HCT116 (cell line): ENCODE measurements around the gene RAB39A. TPM values are rescaled to one million over a fixed set of nuclear protein-coding genes. Genes with fewer than 3 reads are reported as not detected.

Experiments used
- ATAC-seq: fragments of 200-7000 bp; cut with Tn5 transposase; 2 replicates; pipeline ENCODE4 v1.9.1; 2020; ENCODE audit warnings: mild to moderate bottlenecking, moderate library complexity
- BruUV-seq: library from RNA; stranded (reverse); fragments of 400-500 nt; replicated peaks from 2 replicates; lab custom pipeline; 2021; lab: Mats Ljungman, UMichigan
- CTCF ChIA-PET: fragments of 300-600 bp; sonication (Branson Sonifier 250); formaldehyde crosslinking; loops from one replicate; lab custom pipeline; 2021; ENCODE audit warnings: antibody characterized with exemption; lab: Charles Lee
- POLR2A ChIA-PET: fragments of 300-600, 350-600 bp; sonication (Branson Sonifier 250); formaldehyde crosslinking; loops from one replicate; lab custom pipeline; 2021; ENCODE audit warnings: antibody characterized with exemption; lab: Charles Lee
- RAD21 ChIA-PET, 2 experiments: fragments of 300-600 bp; sonication (Branson Sonifier 250); formaldehyde crosslinking; loops; one replicate each; lab custom pipeline; 2023; ENCODE audit warnings: low total read pairs in 2 of 2; ENCODE audit not compliant: uncharacterized antibody in 2 of 2, unreplicated experiment in 2 of 2, low non-redundant PET in 1 of 2; lab: Charles Lee
- DNase-seq: peaks from one replicate; pipeline ENCODE4 v3.0.0-alpha.2; 2010; ENCODE audit warnings: low read depth, low spot score
- H2AFZ ChIP-seq: fragments of 200-600 bp; shearing (Covaris generic), sonication (generic); 2 replicates; pipeline ENCODE4 v1.6.1; 2017; ENCODE audit warnings: low read depth, mixed run types, mixed read lengths, antibody characterized with exemption, low read length; ENCODE audit not compliant: poor library complexity, severe bottlenecking
- H3K27ac ChIP-seq: 2 replicates; pipeline ENCODE4 v1.5.1; 2012; ENCODE audit warnings: low read depth, low read length
- H3K27me3 ChIP-seq: fragments of 200-600 bp; sonication (generic); 2 replicates; pipeline ENCODE4 v1.6.1; 2016; ENCODE audit warnings: mixed run types, low read length, mixed read lengths; ENCODE audit not compliant: insufficient read depth
- H3K36me3 ChIP-seq, 2 experiments: fragments of 200-500 bp in 1 of 2; fragments of 200-600 bp in 1 of 2; sonication (Bioruptor generic) in 1 of 2; sonication (generic) in 1 of 2; 2 replicates each; pipeline versions ENCODE4 v1.5.1 to v1.6.1; 2014 to 2016; ENCODE audit warnings: low read length in 2 of 2, inconsistent platforms in 1 of 2, mixed read lengths in 1 of 2, mixed run types in 1 of 2; ENCODE audit not compliant: insufficient read depth in 2 of 2, control insufficient read depth in 1 of 2
- H3K4me1 ChIP-seq, 2 experiments: fragments of 200-600 bp in 1 of 2; sonication (generic) in 1 of 2; 2 replicates each; pipeline versions ENCODE4 v1.5.1 to v1.6.1; 2012 to 2017; ENCODE audit warnings: low read length in 2 of 2, inconsistent platforms in 1 of 2, mild to moderate bottlenecking in 1 of 2, mixed read lengths in 1 of 2, mixed run types in 1 of 2, moderate library complexity in 1 of 2; ENCODE audit not compliant: insufficient read depth in 2 of 2, control insufficient read depth in 1 of 2
- H3K4me2 ChIP-seq: fragments of 200-600 bp; sonication (generic); 2 replicates; pipeline ENCODE4 v1.6.1; 2017; ENCODE audit warnings: mixed run types, low read length, mixed read lengths
- H3K4me3 ChIP-seq, 2 experiments: fragments of 200-600 bp in 1 of 2; sonication (generic) in 1 of 2; replicated peaks in 1 of 2; 2 replicates each; pipeline ENCODE4 v1.5.1; 2011 to 2016; ENCODE audit warnings: low read length in 2 of 2, control low read depth in 1 of 2, low read depth in 1 of 2, mild to moderate bottlenecking in 1 of 2, mixed read lengths in 1 of 2, mixed run types in 1 of 2
- H3K79me2 ChIP-seq: fragments of 200-600 bp; sonication (generic); 2 replicates; pipeline ENCODE4 v1.6.1; 2017; ENCODE audit warnings: mild to moderate bottlenecking, mixed run types, low read length, moderate library complexity, mixed read lengths; ENCODE audit not compliant: insufficient read depth
- H3K9ac ChIP-seq: fragments of 200-600 bp; sonication (generic); 2 replicates; pipeline ENCODE4 v1.6.1; 2016; ENCODE audit warnings: low read length, mixed read lengths
- H3K9me2 ChIP-seq: fragments of 200-600 bp; sonication (generic), shearing (Covaris generic); 2 replicates; pipeline ENCODE4 v1.6.1; 2017; ENCODE audit warnings: mixed run types, mild to moderate bottlenecking, moderate library complexity; ENCODE audit not compliant: insufficient read depth
- H3K9me3 ChIP-seq, 2 experiments: fragments of 200-500 bp in 1 of 2; fragments of 200-600 bp in 1 of 2; sonication (Bioruptor generic) in 1 of 2; sonication (generic) in 1 of 2; 2 replicates each; pipeline ENCODE4 v1.6.1; 2014 to 2017; ENCODE audit warnings: low read length in 2 of 2, mixed read lengths in 2 of 2, inconsistent platforms in 1 of 2, low read depth in 1 of 2, mild to moderate bottlenecking in 1 of 2, mixed run types in 1 of 2, moderate library complexity in 1 of 2; ENCODE audit not compliant: control insufficient read depth in 1 of 2, insufficient read depth in 1 of 2
- H4K20me1 ChIP-seq: fragments of 200-600 bp; sonication (generic), shearing (Covaris generic); 2 replicates; pipeline ENCODE4 v1.6.1; 2017; ENCODE audit warnings: mixed run types, mild to moderate bottlenecking, moderate library complexity; ENCODE audit not compliant: insufficient read depth
- CTCF ChIP-seq, 3 experiments: fragments of 200-600 bp in 1 of 3; sonication (generic) in 1 of 3; IDR thresholded peaks in 2 of 3; conservative IDR thresholded peaks in 1 of 3; 2 replicates each; pipeline ENCODE4 v1.5.1; 2012 to 2017; ENCODE audit warnings: low read depth in 2 of 3, low read length in 2 of 3, antibody characterized with exemption in 1 of 3, borderline replicate concordance in 1 of 3, control low read depth in 1 of 3, mild to moderate bottlenecking in 1 of 3, mixed read lengths in 1 of 3, mixed run types in 1 of 3, moderate library complexity in 1 of 3; ENCODE audit not compliant: insufficient read depth in 1 of 3
- EGR1 ChIP-seq: IDR thresholded peaks from 2 replicates; pipeline ENCODE4 v1.6.1; 2012; ENCODE audit warnings: low read depth
- ELF1 ChIP-seq: IDR thresholded peaks from 2 replicates; pipeline ENCODE4 v1.6.1; 2012; ENCODE audit warnings: low read depth, borderline replicate concordance
- EZH2phosphoT487 ChIP-seq: fragments of 200-600 bp; IDR thresholded peaks from 2 replicates; pipeline ENCODE4 v1.6.1; 2018; ENCODE audit warnings: antibody characterized with exemption, borderline replicate concordance
- FOSL1 ChIP-seq: IDR thresholded peaks from 2 replicates; pipeline ENCODE4 v1.6.1; 2012; ENCODE audit warnings: low read depth
- POLR2A ChIP-seq: IDR thresholded peaks from 2 replicates; pipeline ENCODE4 v1.7.0; 2011; ENCODE audit warnings: borderline replicate concordance; ENCODE audit not compliant: insufficient read depth, insufficient read length; ENCODE audit errors: extremely low read depth
- RAD21 ChIP-seq: IDR thresholded peaks from 2 replicates; pipeline ENCODE4 v1.6.1; 2012; ENCODE audit warnings: low read depth, mild to moderate bottlenecking
- REST ChIP-seq: IDR thresholded peaks from 2 replicates; pipeline ENCODE4 v1.6.1; 2012; ENCODE audit warnings: low read depth
- SIN3A ChIP-seq: IDR thresholded peaks from 2 replicates; pipeline ENCODE4 v1.6.1; 2012; ENCODE audit warnings: low read depth
- SRF ChIP-seq: IDR thresholded peaks from 2 replicates; pipeline ENCODE4 v1.6.1; 2012; ENCODE audit warnings: low read depth
- TCF7L2 ChIP-seq: IDR thresholded peaks from 2 replicates; pipeline ENCODE4 v1.7.0; 2011; ENCODE audit warnings: borderline replicate concordance, inconsistent platforms; ENCODE audit not compliant: insufficient read depth, insufficient read length; ENCODE audit errors: extremely low read depth
- YY1 ChIP-seq: IDR thresholded peaks from 2 replicates; pipeline ENCODE4 v1.6.1; 2011; ENCODE audit warnings: low read length, low read depth, moderate library complexity, mild to moderate bottlenecking; ENCODE audit not compliant: insufficient replicate concordance; ENCODE audit errors: extremely low read depth
- ZBTB33 ChIP-seq: IDR thresholded peaks from 2 replicates; pipeline ENCODE4 v1.6.1; 2011; ENCODE audit warnings: mild to moderate bottlenecking, low read length, moderate library complexity; ENCODE audit not compliant: insufficient replicate concordance; ENCODE audit errors: extremely low read depth
- ZFX ChIP-seq: fragments of 450-650 bp; IDR thresholded peaks from 2 replicates; pipeline ENCODE4 v1.6.1; 2017
- intact Hi-C: fragments of 100-400 bp; cut with micrococcal nuclease; formaldehyde crosslinking; loops from 2 replicates; pipeline ENCODE4 v1.10.0; 2022
- total RNA-seq: library from RNA; stranded (reverse); gene quantifications from one replicate; pipeline ENCODE4 v1.2.1, GENCODE V29; 2021; ENCODE audit not compliant: unreplicated experiment
- TF ChIP-seq, protein P1 (sequence below): IDR thresholded peaks from 2 replicates; pipeline ENCODE4 v1.6.1; 2012

RAB39A gene
- total RNA-seq, 1 experiment from 2014 or later, result not detected

DNA sequence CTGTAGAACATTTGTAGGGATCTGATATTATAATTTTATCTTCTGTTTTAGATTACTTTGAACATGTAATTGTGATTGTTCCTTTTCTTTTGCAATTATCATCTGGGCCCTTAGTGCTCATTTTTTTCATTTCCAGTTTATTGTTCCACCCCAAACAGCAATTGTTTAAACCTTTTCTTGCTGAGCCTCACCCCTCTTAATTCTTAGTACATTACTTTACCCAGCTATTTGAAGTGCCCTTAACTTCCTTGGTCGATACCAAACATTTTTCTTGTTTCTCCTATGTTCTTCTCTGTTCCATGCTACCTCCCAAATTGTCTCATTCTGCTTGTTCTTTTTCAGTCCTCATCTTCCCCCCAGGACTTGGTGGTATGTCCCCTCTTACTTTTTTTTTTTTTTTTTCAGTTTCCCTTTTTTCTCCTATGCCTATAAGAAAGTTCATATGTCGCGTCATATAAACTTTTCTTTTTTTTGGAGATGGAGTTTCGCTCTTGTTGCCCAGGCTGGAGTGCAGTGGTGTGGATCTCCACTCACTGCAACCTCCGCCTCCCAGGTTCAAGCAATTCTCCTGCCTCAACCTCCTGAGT lies 84.0 kb downstream of the RAB39A start:
- ChIA-PET CTCF (interaction anchor here (0.7 kb wide), 1 partner anchor 106 kb away, joined by 3 read pairs; no protein-coding TSS in a partner anchor), POLR2A (no interaction called here), RAD21 (no interaction called here)
- H3K9me2 ChIP-seq, result no peaks in the 10 kb centered on the region
- H3K9me3 ChIP-seq, result no peaks in the 10 kb centered on the region
- H3K4me1 ChIP-seq, result peaks cover 2 to 16% of the 10 kb centered on the region in 2 experiments; a peak in 3 of 4 replicates
- peaks cover 84% of the 10 kb centered on the region for H3K79me2 ChIP-seq
- H3K4me3 ChIP-seq, result no peak overlapping the region
- no peak overlapping the region for H3K4me2 ChIP-seq
- no peak for DNase-seq
- intact Hi-C loops, result no loop called here
- H3K36me3 ChIP-seq, result no peaks in the 10 kb centered on the region
- no peak overlapping the region for H3K27ac ChIP-seq
- BruUV-seq, result no TSS peak
- no peaks in the 10 kb centered on the region for H4K20me1 ChIP-seq
- H3K9ac ChIP-seq, result no peak overlapping the region
- ATAC-seq, result no peak
- H2AFZ ChIP-seq, result no peak overlapping the region
- no peaks in the 10 kb centered on the region for H3K27me3 ChIP-seq
- TF ChIP-seq EZH2phosphoT487 (no peak), RAD21 (no peak), ZBTB33 (no peak), SRF (no peak), REST (no peak), TCF7L2 (no peak), ELF1 (no peak), EGR1 (no peak), YY1 (no peak), ZFX (no peak), FOSL1 (no peak), SIN3A (no peak), CTCF (IDR thresholded peaks at IDR 0.05 in 2 of 3, conservative IDR thresholded peaks at IDR 0.05 in 1 of 3; ENCODE audit: borderline replicate concordance in 1 of 3, insufficient read depth in 1 of 3, low read depth in 2 of 3, low read length in 2 of 3) (no peak), POLR2A (no peak)
- TF ChIP-seq, protein P1, sequence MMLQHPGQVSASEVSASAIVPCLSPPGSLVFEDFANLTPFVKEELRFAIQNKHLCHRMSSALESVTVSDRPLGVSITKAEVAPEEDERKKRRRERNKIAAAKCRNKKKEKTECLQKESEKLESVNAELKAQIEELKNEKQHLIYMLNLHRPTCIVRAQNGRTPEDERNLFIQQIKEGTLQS, result no peak
